ENCODE measurements around the gene ASCC1. TPM values are rescaled to one million over a fixed set of nuclear protein-coding genes. Genes with fewer than 3 reads are reported as not detected.

Gene ASCC1
- total and polyA plus RNA-seq, 2 of the 13 experiments (the other 11 are each of a cell fraction or from before 2014, with no cell fraction given), result 21.6 to 30.1 TPM

GRCh38 chr10:72254813-72255568, 38.9 kb upstream of the ASCC1 start (continued):
- TF ChIP-seq ZNF770 (CRISPR knock-in tag; IDR thresholded peaks at IDR 0.05) (peak; percentile 86), ZNF263 (CRISPR knock-in tag; IDR thresholded peaks at IDR 0.05) (no peak), ZNF580 (CRISPR knock-in tag; IDR thresholded peaks at IDR 0.05; ENCODE audit: borderline replicate concordance, low read depth) (peak; percentile 79; the same call in 1 of the 2 replicates), FOXA1 (IDR thresholded peaks at IDR 0.05) (no peak), FOXA1 (CRISPR knock-in tag; IDR thresholded peaks at IDR 0.05) (0 out of 2 replicates have a peak, but pooled peaks have one; percentile 7), ZNF121 (CRISPR knock-in tag; IDR thresholded peaks at IDR 0.05) (no peak), IRF2 (CRISPR knock-in tag; IDR thresholded peaks at IDR 0.05) (0 out of 2 replicates have a peak, but pooled peaks have one; percentile 60), TRIM24 (CRISPR knock-in tag; IDR thresholded peaks at IDR 0.05) (no peak), MED8 (CRISPR knock-in tag; IDR thresholded peaks at IDR 0.05; ENCODE audit: insufficient replicate concordance) (peak; percentile 11), FOXO4 (CRISPR knock-in tag; conservative IDR thresholded peaks at IDR 0.05) (no peak), HES4 (CRISPR knock-in tag; IDR thresholded peaks at IDR 0.05; ENCODE audit: borderline replicate concordance) (no peak), NFE2L1 (CRISPR knock-in tag; IDR thresholded peaks at IDR 0.05; ENCODE audit: borderline replicate concordance) (no peak), ZNF468 (CRISPR knock-in tag; IDR thresholded peaks at IDR 0.05) (no peak), ZBED4 (CRISPR knock-in tag; IDR thresholded peaks at IDR 0.05; ENCODE audit: borderline replicate concordance) (0 out of 2 replicates have a peak, but pooled peaks have one; percentile 18), THAP8 (CRISPR knock-in tag; IDR thresholded peaks at IDR 0.05; ENCODE audit: borderline replicate concordance) (no peak), ZNF775 (CRISPR knock-in tag; IDR thresholded peaks at IDR 0.05; ENCODE audit: borderline replicate concordance) (no peak), POLR2AphosphoS2 (IDR thresholded peaks at IDR 0.05; ENCODE audit: low read depth, low read length) (no peak), ZNF282 (IDR thresholded peaks at IDR 0.05; ENCODE audit: partially characterized antibody) (no peak), ZSCAN9 (CRISPR knock-in tag; IDR thresholded peaks at IDR 0.05; ENCODE audit: borderline replicate concordance) (no peak), ZNF720 (CRISPR knock-in tag; IDR thresholded peaks at IDR 0.05) (no peak)

Data from HepG2 (cell line).